HG03108 (cell line): ENCODE data around the gene RBMY1A1.
"Not testable (repeated sequence)": the region's sequence is repeated elsewhere in the genome, so short reads cannot be mapped to it uniquely, and the experiment has no call there.

Source experiments
- ATAC-seq: cut with Tn5 transposase; IDR thresholded peaks from one replicate; pipeline ENCODE4 v1.9.1; 2021; ENCODE audit warnings: moderate library complexity; ENCODE audit not compliant: unreplicated experiment

RBMY1A1 gene

DNA sequence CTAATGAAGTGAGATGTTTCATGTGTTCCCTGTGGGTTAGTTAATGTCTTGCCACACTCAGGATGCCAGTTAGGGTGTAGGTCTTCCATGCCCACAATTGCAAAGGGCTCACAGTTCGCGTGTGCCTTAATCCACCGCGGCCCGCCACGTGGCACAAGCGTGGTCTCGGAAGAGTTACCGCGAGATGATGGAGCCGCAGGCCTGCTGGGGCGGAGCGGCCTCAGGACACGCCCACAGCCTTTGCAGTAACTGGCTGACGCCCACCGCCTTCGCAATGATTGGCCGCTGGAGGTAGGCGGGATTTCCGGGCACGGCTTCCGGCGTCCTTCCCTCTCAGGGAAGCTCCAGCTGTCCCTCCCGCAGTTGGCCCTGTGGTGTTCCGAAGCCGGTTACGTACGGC lies at the start of gene RBMY1A1:
RBMY1A1 (plus strand) TSS at position 301 of the 400 bp plus-strand sequence. CDS start 2,013 bp downstream, outside the sequence.
- not testable (repeated sequence) for ATAC-seq

DNA sequence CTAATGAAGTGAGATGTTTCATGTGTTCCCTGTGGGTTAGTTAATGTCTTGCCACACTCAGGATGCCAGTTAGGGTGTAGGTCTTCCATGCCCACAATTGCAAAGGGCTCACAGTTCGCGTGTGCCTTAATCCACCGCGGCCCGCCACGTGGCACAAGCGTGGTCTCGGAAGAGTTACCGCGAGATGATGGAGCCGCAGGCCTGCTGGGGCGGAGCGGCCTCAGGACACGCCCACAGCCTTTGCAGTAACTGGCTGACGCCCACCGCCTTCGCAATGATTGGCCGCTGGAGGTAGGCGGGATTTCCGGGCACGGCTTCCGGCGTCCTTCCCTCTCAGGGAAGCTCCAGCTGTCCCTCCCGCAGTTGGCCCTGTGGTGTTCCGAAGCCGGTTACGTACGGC lies 23.6 kb upstream of the RBMY1A1 start, which contains the start of gene RBMY1B:
RBMY1B (plus strand) TSS at position 301 of the 400 bp plus-strand sequence. CDS start 2,013 bp downstream, outside the sequence.
- ATAC-seq: not testable (repeated sequence)

DNA sequence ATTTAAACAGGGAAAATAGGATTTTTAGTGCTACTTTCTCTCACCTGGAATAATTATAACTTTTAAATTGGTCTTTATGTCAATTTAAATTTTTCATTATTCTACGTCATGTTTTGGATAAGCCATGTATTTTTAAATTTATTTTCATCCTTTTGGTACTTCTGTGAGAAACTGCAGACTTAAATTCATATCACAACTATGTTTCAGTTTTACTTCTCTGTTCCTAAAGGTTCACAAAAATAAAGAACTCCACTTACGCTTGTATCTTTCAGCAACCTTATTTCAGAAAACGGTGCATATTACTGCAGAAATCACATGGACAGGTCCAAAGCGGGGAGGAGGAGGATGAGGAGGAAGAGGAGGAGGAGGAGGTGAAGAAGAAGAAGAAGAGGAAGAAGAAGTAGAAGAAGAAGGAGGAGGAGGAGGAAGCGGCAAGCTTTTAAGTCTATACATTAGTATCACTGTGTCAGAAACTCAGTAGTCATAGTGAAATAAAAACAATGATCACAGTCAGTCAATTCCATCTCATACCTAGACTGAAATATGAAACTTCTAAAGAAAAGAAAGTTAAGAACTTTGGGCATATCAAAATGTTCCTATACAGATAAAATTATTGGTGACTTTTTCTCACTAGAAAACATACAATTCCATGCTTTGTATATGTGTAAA lies 24.8 kb downstream of the RBMY1A1 start:
- not testable (repeated sequence) for ATAC-seq

DNA sequence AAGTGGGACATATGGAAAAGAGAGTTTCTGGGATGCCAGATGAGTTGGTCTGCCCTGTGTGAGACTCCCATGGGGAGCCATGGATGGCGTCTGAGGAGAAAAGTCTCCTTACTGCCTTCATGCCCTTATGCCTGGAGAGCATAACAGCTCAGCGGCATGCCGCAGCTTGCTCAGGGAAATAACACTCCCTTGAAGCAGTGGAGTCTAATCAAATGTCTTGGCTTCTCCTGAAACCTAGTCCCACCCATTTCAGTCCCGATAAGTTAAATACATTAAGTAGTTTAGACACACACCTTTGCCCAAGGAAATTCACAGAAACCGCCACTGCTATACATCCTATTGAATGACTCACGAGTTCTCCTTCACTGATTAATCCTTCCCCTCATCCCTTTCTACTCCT lies 50.8 kb downstream of the RBMY1A1 start:
- no peak for ATAC-seq

DNA sequence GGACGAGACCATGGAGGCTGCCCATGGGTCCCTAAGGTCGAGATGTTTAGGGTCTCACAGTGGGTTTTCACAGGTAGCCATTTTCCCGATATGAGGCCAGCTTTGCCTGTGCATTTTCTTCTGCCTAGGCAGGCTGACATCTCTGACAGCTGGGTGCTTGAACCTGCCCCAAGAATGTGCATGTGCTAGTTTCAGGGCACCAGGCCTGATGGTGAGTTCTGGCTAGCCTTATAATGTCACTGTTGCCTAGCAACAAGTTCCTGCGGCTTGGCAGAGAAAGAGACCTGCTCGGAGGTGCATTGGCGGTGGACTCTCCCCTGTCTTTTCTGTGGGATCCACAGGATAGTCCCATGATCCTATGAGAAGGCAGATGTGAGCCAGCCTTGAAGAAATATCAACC lies 51.8 kb downstream of the RBMY1A1 start:
- ATAC-seq: not testable (repeated sequence)

DNA sequence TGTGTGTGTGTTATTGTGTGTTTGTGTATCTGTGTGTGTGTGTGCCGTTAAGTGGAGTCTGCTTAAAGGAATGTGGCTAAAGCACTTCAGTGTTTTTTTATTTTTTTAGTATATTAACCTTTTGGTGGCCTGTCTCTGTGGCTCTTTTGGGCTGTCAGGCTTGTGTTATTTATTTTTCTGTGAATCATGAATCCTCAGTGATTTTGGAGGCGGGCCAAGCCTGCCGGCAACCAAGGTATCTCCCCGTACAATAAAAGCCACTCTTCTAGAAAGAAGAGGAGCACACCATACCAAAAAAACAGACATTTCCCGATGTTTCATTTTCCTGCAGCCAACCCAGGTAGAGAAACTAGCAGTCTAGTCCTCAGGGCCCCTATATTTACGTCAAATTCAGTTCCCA lies 57.4 kb downstream of the RBMY1A1 start:
- ATAC-seq: no peak

DNA sequence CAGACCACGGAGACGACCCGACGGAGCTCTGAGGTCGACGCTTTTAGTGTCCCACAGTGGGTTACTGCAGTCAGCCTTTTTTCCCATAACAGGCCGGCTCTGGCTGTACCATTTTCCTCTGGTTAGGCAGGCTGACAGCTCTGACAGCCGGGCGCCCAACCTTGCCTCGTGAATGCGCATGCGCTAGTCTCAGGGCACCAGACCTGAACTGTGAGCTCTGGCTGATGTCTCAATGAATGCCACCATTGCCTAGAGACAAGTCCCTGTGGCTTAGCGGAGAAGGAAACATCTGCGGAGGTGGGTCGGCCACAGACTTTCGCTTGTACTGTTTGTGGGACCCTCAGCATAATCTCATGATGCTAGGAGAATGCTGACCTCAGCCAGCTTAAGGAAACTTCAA lies 61.6 kb downstream of the RBMY1A1 start:
- not testable (repeated sequence) for ATAC-seq
